Kidney epithelial cell (primary cell): Measurements from ENCODE around the gene DRAM1. TPM values are rescaled to one million over a fixed set of nuclear protein-coding genes. Genes with fewer than 3 reads are reported as not detected.

Source experiments
- DNase-seq: peaks from one replicate; pipeline ENCODE4 v3.0.0-alpha.2; 2010; ENCODE audit warnings: low read depth
- H3K27me3 ChIP-seq: 2 replicates; pipeline ENCODE4 v1.6.0; 2011; ENCODE audit warnings: low read length; ENCODE audit not compliant: control insufficient read depth, insufficient read depth
- H3K36me3 ChIP-seq: 2 replicates; pipeline ENCODE4 v1.5.1; 2011; ENCODE audit warnings: low read length; ENCODE audit not compliant: control insufficient read depth, insufficient read depth
- H3K4me3 ChIP-seq: 2 replicates; pipeline ENCODE4 v1.5.1; 2011; ENCODE audit warnings: low read depth, mild to moderate bottlenecking, control low read depth, low read length
- total RNA-seq: library from RNA; depleted of rRNA; stranded (reverse); fragments of >200 nt; gene quantifications from 2 replicates; pipeline ENCODE4 v1.2.3, GENCODE V29; 2015
- TF ChIP-seq, protein P1 (sequence below): IDR thresholded peaks from 2 replicates; pipeline ENCODE4 v1.5.1; 2011; ENCODE audit warnings: mild to moderate bottlenecking, moderate library complexity, low read length, control low read depth, inconsistent platforms; ENCODE audit not compliant: insufficient read depth, poor library complexity, severe bottlenecking

The DRAM1 gene
- total RNA-seq, 1 donor from 2014 or later: 44.1 TPM

GRCh38 chr12:101954113-101954512, 76.7 kb downstream of the DRAM1 start:
- no peak overlapping the region for H3K4me3 ChIP-seq
- H3K27me3 ChIP-seq: no peaks in the 10 kb centered on the region
- TF ChIP-seq, protein P1, sequence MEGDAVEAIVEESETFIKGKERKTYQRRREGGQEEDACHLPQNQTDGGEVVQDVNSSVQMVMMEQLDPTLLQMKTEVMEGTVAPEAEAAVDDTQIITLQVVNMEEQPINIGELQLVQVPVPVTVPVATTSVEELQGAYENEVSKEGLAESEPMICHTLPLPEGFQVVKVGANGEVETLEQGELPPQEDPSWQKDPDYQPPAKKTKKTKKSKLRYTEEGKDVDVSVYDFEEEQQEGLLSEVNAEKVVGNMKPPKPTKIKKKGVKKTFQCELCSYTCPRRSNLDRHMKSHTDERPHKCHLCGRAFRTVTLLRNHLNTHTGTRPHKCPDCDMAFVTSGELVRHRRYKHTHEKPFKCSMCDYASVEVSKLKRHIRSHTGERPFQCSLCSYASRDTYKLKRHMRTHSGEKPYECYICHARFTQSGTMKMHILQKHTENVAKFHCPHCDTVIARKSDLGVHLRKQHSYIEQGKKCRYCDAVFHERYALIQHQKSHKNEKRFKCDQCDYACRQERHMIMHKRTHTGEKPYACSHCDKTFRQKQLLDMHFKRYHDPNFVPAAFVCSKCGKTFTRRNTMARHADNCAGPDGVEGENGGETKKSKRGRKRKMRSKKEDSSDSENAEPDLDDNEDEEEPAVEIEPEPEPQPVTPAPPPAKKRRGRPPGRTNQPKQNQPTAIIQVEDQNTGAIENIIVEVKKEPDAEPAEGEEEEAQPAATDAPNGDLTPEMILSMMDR: no peak
- no peaks in the 10 kb centered on the region for H3K36me3 ChIP-seq
- DNase-seq: no peak

DNA sequence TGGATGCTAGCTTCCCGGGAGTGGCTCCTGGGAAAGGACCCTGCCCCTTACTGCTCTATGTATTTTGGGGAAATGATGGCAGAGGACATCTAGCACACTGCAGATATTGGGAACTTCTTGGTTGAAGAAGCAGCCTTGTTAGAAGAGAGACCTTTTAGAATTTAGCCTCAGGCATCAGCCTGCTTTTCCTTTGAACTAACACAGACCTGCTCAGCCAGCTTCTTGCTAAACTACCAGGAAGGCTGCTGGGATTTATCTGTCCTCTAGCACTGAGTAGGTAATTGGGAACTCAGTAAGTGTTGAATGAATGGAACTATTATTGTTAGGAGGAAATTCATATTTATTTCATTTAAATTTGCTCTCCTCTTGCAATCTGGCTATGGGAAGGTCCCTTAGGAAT, 77.3 kb downstream of the DRAM1 start:
- no peak for DNase-seq
- Histone ChIP-seq H3K4me3 (no peak overlapping the region), H3K36me3 (no peaks in the 10 kb centered on the region), H3K27me3 (no peaks in the 10 kb centered on the region)
- TF ChIP-seq, protein P1: no peak

GRCh38 chr12:101957252-101957959, 80.0 kb downstream of the DRAM1 start:
- Histone ChIP-seq H3K36me3 (no peaks in the 10 kb centered on the region), H3K27me3 (no peaks in the 10 kb centered on the region), H3K4me3 (no peak overlapping the region)
- no peak for DNase-seq
- TF ChIP-seq, protein P1: no peak

DNA sequence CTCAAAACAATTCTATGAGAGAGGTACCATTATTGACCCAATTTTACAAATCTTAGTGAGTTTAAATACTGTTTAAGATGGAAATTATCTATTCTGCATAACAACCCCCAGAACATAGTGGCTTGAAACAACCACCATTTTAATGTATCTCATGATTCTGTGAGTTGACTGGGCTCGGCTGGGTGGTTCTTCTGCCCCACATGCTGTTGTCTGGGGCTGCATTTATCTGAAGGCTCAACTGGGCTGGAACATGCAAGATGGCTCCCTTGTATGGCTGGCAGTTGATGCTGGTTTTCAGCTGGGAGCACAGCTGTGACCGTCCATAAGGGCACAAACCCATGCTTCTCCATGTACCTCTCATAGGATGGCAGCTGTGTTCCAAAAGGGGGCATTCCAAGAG, 82.2 kb downstream of the DRAM1 start:
- H3K4me3 ChIP-seq: no peak overlapping the region
- no peaks in the 10 kb centered on the region for H3K36me3 ChIP-seq
- no peak for DNase-seq
- H3K27me3 ChIP-seq: no peaks in the 10 kb centered on the region
- TF ChIP-seq, protein P1: no peak

GRCh38 chr12:101962486-101962885, 85.1 kb downstream of the DRAM1 start:
- Histone ChIP-seq H3K4me3 (no peak overlapping the region), H3K27me3 (no peaks in the 10 kb centered on the region), H3K36me3 (no peaks in the 10 kb centered on the region)
- TF ChIP-seq, protein P1: no peak
- DNase-seq: peak; percentile 23

DNA sequence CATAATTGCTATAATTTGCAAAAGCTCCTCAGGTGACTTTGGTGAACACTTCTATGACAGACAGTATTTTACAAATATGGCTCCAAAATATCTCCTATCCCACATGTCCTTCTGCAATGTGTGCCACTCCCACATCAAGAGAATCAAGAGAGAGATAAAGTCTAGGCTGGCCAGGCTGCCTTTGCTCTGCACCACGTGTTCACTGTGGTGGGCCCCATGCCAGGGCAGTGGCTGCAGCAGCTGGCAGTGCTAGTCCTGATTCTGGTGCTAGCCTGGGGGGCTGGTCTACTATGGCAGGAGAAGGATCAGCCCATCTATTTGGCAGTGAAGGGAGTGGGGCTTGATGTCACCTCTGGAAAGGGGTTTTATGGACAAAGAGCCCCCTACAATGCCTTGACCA, 86.3 kb downstream of the DRAM1 start:
- H3K27me3 ChIP-seq: no peaks in the 10 kb centered on the region
- DNase-seq: no peak
- TF ChIP-seq, protein P1: no peak
- no peak overlapping the region for H3K4me3 ChIP-seq
- no peaks in the 10 kb centered on the region for H3K36me3 ChIP-seq
